Anterior cingulate cortex (tissue), 58 donors: ENCODE data around the gene GCSAML.

Experiments used
- DNase-seq, 58 donors: peaks; one replicate each; lab custom pipeline; 2025; lab: John Stamatoyannopoulos, UW

Gene GCSAML

GRCh38 chr1:247562198-247562597 is 13.3 kb downstream of the GCSAML start:
- DNase-seq: no peak

- no peak for DNase-seq
Measured at GRCh38 chr1:247574236-247574635, 25.3 kb downstream of the GCSAML start.

- DNase-seq: no peak
Measured at GRCh38 chr1:247574664-247575063, 25.7 kb downstream of the GCSAML start.

- no peak for DNase-seq
Measured at GRCh38 chr1:247576514-247576913, 27.6 kb downstream of the GCSAML start.

- no peak for DNase-seq
Measured at GRCh38 chr1:247578946-247579460, 30.1 kb downstream of the GCSAML start.

GRCh38 chr1:247588060-247588459 is 39.1 kb downstream of the GCSAML start, which contains the start of gene OR2G2:
OR2G2 (plus strand) TSS chr1:247588360; CDS start chr1:247588360, 0 bp downstream.
- no peak for DNase-seq

GRCh38 chr1:247605286-247605685 is 56.4 kb downstream of the GCSAML start, which contains the start of gene OR2G3:
OR2G3 (plus strand) TSS chr1:247605586; CDS start chr1:247605586, 0 bp downstream.
- DNase-seq: no peak

- DNase-seq: no peak
Measured at GRCh38 chr1:247613405-247613804, 64.5 kb downstream of the GCSAML start.

GRCh38 chr1:247614625-247615024 is 65.7 kb downstream of the GCSAML start:
- no peak for DNase-seq
